ENCODE measurements around the gene NARF. TPM values are rescaled to one million over a fixed set of nuclear protein-coding genes. Genes with fewer than 3 reads are reported as not detected.

The NARF gene
- total and polyA plus RNA-seq, 2 of the 8 experiments (the other 6 are each of a cell fraction or from before 2014, with no cell fraction given): 97.4 to 131 TPM

DNA sequence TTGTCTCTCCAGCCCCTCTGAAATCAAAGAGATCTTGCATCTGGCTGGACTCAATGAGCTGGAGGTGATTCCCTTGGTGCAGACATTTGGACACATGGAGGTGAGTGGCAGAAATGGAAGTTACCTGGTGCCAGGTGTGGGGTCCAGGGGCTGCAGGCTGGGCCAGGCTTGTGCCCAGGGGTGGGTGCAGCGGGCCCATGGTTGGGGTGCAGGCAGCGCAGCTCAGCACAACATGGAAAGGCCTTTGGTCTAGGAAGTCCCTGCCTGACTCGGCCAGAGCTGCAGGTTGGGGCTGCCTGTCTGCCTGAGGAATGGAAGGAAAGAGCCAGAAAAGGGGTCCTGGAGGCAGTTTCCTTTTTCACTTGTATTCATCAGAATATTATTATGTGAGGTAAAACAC lies 30.0 kb upstream of the NARF start (continued):
- TF ChIP-seq, protein P1, sequence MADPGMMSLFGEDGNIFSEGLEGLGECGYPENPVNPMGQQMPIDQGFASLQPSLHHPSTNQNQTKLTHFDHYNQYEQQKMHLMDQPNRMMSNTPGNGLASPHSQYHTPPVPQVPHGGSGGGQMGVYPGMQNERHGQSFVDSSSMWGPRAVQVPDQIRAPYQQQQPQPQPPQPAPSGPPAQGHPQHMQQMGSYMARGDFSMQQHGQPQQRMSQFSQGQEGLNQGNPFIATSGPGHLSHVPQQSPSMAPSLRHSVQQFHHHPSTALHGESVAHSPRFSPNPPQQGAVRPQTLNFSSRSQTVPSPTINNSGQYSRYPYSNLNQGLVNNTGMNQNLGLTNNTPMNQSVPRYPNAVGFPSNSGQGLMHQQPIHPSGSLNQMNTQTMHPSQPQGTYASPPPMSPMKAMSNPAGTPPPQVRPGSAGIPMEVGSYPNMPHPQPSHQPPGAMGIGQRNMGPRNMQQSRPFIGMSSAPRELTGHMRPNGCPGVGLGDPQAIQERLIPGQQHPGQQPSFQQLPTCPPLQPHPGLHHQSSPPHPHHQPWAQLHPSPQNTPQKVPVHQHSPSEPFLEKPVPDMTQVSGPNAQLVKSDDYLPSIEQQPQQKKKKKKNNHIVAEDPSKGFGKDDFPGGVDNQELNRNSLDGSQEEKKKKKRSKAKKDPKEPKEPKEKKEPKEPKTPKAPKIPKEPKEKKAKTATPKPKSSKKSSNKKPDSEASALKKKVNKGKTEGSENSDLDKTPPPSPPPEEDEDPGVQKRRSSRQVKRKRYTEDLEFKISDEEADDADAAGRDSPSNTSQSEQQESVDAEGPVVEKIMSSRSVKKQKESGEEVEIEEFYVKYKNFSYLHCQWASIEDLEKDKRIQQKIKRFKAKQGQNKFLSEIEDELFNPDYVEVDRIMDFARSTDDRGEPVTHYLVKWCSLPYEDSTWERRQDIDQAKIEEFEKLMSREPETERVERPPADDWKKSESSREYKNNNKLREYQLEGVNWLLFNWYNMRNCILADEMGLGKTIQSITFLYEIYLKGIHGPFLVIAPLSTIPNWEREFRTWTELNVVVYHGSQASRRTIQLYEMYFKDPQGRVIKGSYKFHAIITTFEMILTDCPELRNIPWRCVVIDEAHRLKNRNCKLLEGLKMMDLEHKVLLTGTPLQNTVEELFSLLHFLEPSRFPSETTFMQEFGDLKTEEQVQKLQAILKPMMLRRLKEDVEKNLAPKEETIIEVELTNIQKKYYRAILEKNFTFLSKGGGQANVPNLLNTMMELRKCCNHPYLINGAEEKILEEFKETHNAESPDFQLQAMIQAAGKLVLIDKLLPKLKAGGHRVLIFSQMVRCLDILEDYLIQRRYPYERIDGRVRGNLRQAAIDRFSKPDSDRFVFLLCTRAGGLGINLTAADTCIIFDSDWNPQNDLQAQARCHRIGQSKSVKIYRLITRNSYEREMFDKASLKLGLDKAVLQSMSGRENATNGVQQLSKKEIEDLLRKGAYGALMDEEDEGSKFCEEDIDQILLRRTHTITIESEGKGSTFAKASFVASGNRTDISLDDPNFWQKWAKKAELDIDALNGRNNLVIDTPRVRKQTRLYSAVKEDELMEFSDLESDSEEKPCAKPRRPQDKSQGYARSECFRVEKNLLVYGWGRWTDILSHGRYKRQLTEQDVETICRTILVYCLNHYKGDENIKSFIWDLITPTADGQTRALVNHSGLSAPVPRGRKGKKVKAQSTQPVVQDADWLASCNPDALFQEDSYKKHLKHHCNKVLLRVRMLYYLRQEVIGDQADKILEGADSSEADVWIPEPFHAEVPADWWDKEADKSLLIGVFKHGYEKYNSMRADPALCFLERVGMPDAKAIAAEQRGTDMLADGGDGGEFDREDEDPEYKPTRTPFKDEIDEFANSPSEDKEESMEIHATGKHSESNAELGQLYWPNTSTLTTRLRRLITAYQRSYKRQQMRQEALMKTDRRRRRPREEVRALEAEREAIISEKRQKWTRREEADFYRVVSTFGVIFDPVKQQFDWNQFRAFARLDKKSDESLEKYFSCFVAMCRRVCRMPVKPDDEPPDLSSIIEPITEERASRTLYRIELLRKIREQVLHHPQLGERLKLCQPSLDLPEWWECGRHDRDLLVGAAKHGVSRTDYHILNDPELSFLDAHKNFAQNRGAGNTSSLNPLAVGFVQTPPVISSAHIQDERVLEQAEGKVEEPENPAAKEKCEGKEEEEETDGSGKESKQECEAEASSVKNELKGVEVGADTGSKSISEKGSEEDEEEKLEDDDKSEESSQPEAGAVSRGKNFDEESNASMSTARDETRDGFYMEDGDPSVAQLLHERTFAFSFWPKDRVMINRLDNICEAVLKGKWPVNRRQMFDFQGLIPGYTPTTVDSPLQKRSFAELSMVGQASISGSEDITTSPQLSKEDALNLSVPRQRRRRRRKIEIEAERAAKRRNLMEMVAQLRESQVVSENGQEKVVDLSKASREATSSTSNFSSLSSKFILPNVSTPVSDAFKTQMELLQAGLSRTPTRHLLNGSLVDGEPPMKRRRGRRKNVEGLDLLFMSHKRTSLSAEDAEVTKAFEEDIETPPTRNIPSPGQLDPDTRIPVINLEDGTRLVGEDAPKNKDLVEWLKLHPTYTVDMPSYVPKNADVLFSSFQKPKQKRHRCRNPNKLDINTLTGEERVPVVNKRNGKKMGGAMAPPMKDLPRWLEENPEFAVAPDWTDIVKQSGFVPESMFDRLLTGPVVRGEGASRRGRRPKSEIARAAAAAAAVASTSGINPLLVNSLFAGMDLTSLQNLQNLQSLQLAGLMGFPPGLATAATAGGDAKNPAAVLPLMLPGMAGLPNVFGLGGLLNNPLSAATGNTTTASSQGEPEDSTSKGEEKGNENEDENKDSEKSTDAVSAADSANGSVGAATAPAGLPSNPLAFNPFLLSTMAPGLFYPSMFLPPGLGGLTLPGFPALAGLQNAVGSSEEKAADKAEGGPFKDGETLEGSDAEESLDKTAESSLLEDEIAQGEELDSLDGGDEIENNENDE (IDR thresholded peaks at IDR 0.05; ENCODE audit: insufficient replicate concordance, low read length): no peak
- TF ChIP-seq EP300 (IDR thresholded peaks at IDR 0.05; ENCODE audit: borderline replicate concordance in 1 of 2, low read depth in 2 of 2, low read length in 2 of 2) (no peak), SRF (IDR thresholded peaks at IDR 0.05; ENCODE audit: low read depth, low read length) (no peak), CHD1 (IDR thresholded peaks at IDR 0.05; ENCODE audit: low read depth, low read length) (no peak), JUND (IDR thresholded peaks at IDR 0.05; ENCODE audit: low read length) (no peak), TEAD4 (IDR thresholded peaks at IDR 0.05; ENCODE audit: low read depth, low read length) (no peak)
